BJ (cell line): Measurements from ENCODE around the gene PJA2. TPM values are rescaled to one million over a fixed set of nuclear protein-coding genes. Genes with fewer than 3 reads are reported as not detected.

ENCODE experiments used
- CTCF ChIA-PET: fragments of 350-600 bp; formaldehyde crosslinking; extraction: SDS; loops from one replicate; lab custom pipeline; 2021; ENCODE audit warnings: antibody characterized with exemption, inconsistent platforms; lab: Yijun Ruan, JAX
- POLR2A ChIA-PET: fragments of 300-600 bp; sonication (Branson Sonifier 250); formaldehyde crosslinking; extraction: SDS; loops from one replicate; lab custom pipeline; 2021; ENCODE audit warnings: antibody characterized with exemption; lab: Charles Lee
- DNase-seq: peaks from one replicate; pipeline ENCODE4 v3.0.0-alpha.2; 2011; ENCODE audit warnings: low read depth
- H3K27me3 ChIP-seq: 2 replicates; pipeline ENCODE4 v1.6.0; 2011; ENCODE audit warnings: low read length; ENCODE audit not compliant: control insufficient read depth, insufficient read depth
- H3K36me3 ChIP-seq: 2 replicates; pipeline ENCODE4 v1.5.1; 2011; ENCODE audit warnings: low read length; ENCODE audit not compliant: control insufficient read depth, insufficient read depth
- H3K4me3 ChIP-seq: 2 replicates; pipeline ENCODE4 v1.5.1; 2011; ENCODE audit warnings: low read depth, mild to moderate bottlenecking, control low read depth, low read length
- polyA plus RNA-seq: library from polyadenylated mRNA; depleted of rRNA; stranded (reverse); fragments of >200 nt; gene quantifications from 2 replicates; pipeline ENCODE4 v1.2.3, GENCODE V29; 2011
- TF ChIP-seq, protein P1 (sequence below): IDR thresholded peaks from 2 replicates; pipeline ENCODE4 v1.5.1; 2011; ENCODE audit warnings: low read depth, mild to moderate bottlenecking, control low read depth, inconsistent platforms, low read length, moderate library complexity; ENCODE audit not compliant: insufficient read depth

Gene PJA2
- polyA plus RNA-seq, 1 experiment, result 33.6 TPM

- H3K27me3 ChIP-seq, result peaks cover under 1% of the 10 kb centered on the region
- ChIA-PET POLR2A (interaction anchor here (0.5 kb wide), 1 partner anchor 20 kb away, joined by 3 read pairs; no protein-coding TSS in a partner anchor), CTCF (interaction anchor here (1.4 kb wide), 1 partner anchor 8 kb away, joined by 3 read pairs; no protein-coding TSS in a partner anchor)
Measured at GRCh38 chr5:109307456-109307855, 102.3 kb downstream of the PJA2 start.

GRCh38 chr5:109305352-109305751, 104.4 kb downstream of the PJA2 start:
- Histone ChIP-seq H3K27me3 (peaks cover 1% of the 10 kb centered on the region), H3K4me3 (no peak overlapping the region), H3K36me3 (no peaks in the 10 kb centered on the region)
- POLR2A ChIA-PET, result interaction anchor here (0.6 kb wide), 2 partner anchors 10 to 685 kb away, joined by 3 to 7 read pairs; no protein-coding TSS in a partner anchor
- DNase-seq, result no peak
- CTCF ChIA-PET, result no interaction called here
- TF ChIP-seq, protein P1, sequence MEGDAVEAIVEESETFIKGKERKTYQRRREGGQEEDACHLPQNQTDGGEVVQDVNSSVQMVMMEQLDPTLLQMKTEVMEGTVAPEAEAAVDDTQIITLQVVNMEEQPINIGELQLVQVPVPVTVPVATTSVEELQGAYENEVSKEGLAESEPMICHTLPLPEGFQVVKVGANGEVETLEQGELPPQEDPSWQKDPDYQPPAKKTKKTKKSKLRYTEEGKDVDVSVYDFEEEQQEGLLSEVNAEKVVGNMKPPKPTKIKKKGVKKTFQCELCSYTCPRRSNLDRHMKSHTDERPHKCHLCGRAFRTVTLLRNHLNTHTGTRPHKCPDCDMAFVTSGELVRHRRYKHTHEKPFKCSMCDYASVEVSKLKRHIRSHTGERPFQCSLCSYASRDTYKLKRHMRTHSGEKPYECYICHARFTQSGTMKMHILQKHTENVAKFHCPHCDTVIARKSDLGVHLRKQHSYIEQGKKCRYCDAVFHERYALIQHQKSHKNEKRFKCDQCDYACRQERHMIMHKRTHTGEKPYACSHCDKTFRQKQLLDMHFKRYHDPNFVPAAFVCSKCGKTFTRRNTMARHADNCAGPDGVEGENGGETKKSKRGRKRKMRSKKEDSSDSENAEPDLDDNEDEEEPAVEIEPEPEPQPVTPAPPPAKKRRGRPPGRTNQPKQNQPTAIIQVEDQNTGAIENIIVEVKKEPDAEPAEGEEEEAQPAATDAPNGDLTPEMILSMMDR, result no peak

More at GRCh38 chr5:109307456-109307855, 102.3 kb downstream of the PJA2 start:
- H3K36me3 ChIP-seq, result no peaks in the 10 kb centered on the region
- no peak for DNase-seq
- TF ChIP-seq, protein P1, result no peak
- no peak overlapping the region for H3K4me3 ChIP-seq

GRCh38 chr5:109304309-109304708, 105.5 kb downstream of the PJA2 start:
- Histone ChIP-seq H3K36me3 (no peaks in the 10 kb centered on the region), H3K4me3 (no peak overlapping the region), H3K27me3 (peaks cover 1% of the 10 kb centered on the region)
- POLR2A ChIA-PET, result no interaction called here
- CTCF ChIA-PET, result no interaction called here
- DNase-seq, result no peak
- TF ChIP-seq, protein P1, result no peak

DNA sequence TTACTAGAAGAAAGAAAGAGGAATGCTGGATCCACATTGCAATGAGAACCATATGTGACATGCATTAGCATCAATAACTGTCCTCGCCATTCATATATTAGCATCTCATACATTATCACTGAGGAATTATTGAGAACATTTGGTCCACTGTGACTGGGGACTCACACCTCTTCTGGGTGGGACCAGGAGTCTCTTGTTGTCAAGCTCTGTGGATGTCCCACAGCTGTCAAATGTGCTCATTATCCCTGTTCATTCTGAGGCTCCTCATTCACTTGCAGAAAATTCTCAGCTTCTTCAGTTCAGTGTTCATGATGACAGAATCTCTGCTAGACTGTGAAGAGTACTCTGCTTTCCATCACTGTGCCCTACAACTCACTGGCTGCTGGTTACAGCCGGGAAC, 109.4 kb downstream of the PJA2 start:
- TF ChIP-seq, protein P1, result no peak
- ChIA-PET POLR2A (no interaction called here), CTCF (no interaction called here)
- Histone ChIP-seq H3K36me3 (no peaks in the 10 kb centered on the region), H3K4me3 (no peak overlapping the region), H3K27me3 (peaks cover 1% of the 10 kb centered on the region)
- no peak for DNase-seq

DNA sequence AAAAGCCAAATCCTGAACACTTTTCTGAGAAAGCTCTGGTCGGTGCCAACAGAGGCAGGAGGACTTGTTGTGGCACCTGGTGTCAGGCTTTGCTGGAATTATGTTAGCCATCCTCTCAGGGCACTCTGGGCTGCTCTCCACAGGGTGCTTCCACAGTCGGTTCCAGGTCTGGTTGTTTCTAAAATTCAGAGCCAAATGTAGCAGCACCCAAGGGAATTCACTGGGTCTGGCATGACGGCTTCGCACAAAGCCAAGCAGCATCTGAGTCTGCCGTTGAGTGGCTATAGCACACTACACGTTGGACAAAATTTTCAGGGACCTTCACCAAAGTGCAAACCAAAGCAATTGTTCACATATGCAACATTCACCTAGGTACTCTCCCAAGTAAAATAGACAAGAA, 110.2 kb downstream of the PJA2 start:
- H3K36me3 ChIP-seq, result no peaks in the 10 kb centered on the region
- POLR2A ChIA-PET, result no interaction called here
- peaks cover 1% of the 10 kb centered on the region for H3K27me3 ChIP-seq
- CTCF ChIA-PET, result no interaction called here
- H3K4me3 ChIP-seq, result no peak overlapping the region
- TF ChIP-seq, protein P1, result no peak
- no peak for DNase-seq
